ENCODE results near the gene MAST4.

Gene MAST4

DNA sequence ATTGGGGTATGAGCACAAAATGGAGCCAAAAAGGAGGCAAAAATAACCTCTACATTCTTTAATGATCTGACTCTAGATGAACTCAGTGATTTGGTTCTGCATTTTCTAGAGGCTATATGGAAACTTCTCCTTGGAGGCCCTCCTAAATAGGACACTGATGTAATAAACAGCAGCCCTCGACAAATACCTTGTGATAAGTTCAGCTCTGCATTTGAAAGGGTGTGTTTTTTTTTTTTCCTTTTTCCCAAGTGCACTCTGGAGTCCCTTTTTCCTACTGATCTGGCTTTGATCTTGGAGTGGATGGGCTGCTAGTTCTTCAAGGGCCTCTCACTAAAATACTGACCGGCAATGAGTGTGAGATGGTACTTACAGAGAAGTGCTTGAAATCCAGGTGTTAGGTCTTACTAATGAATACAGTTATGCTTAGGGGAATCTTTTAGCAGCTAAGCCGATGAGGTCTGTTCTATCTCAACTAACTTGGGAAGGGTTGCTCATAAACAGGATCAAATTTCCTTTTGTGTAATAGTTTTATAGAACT, 161.7 kb downstream of the MAST4 start:
- TF ChIP-seq SPI1 (IDR thresholded peaks at IDR 0.05; ENCODE audit: borderline replicate concordance, low read depth) (no peak), POLR2AphosphoS5 (IDR thresholded peaks at IDR 0.05; ENCODE audit: low read depth) (no peak), GABPA (IDR thresholded peaks at IDR 0.05; ENCODE audit: low read depth) (no peak)
- TF ChIP-seq, protein P1, sequence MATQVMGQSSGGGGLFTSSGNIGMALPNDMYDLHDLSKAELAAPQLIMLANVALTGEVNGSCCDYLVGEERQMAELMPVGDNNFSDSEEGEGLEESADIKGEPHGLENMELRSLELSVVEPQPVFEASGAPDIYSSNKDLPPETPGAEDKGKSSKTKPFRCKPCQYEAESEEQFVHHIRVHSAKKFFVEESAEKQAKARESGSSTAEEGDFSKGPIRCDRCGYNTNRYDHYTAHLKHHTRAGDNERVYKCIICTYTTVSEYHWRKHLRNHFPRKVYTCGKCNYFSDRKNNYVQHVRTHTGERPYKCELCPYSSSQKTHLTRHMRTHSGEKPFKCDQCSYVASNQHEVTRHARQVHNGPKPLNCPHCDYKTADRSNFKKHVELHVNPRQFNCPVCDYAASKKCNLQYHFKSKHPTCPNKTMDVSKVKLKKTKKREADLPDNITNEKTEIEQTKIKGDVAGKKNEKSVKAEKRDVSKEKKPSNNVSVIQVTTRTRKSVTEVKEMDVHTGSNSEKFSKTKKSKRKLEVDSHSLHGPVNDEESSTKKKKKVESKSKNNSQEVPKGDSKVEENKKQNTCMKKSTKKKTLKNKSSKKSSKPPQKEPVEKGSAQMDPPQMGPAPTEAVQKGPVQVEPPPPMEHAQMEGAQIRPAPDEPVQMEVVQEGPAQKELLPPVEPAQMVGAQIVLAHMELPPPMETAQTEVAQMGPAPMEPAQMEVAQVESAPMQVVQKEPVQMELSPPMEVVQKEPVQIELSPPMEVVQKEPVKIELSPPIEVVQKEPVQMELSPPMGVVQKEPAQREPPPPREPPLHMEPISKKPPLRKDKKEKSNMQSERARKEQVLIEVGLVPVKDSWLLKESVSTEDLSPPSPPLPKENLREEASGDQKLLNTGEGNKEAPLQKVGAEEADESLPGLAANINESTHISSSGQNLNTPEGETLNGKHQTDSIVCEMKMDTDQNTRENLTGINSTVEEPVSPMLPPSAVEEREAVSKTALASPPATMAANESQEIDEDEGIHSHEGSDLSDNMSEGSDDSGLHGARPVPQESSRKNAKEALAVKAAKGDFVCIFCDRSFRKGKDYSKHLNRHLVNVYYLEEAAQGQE (IDR thresholded peaks at IDR 0.05; ENCODE audit: insufficient replicate concordance, low read depth) = no peak
- TF ChIP-seq, protein P2, sequence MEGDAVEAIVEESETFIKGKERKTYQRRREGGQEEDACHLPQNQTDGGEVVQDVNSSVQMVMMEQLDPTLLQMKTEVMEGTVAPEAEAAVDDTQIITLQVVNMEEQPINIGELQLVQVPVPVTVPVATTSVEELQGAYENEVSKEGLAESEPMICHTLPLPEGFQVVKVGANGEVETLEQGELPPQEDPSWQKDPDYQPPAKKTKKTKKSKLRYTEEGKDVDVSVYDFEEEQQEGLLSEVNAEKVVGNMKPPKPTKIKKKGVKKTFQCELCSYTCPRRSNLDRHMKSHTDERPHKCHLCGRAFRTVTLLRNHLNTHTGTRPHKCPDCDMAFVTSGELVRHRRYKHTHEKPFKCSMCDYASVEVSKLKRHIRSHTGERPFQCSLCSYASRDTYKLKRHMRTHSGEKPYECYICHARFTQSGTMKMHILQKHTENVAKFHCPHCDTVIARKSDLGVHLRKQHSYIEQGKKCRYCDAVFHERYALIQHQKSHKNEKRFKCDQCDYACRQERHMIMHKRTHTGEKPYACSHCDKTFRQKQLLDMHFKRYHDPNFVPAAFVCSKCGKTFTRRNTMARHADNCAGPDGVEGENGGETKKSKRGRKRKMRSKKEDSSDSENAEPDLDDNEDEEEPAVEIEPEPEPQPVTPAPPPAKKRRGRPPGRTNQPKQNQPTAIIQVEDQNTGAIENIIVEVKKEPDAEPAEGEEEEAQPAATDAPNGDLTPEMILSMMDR (IDR thresholded peaks at IDR 0.05; ENCODE audit: insufficient read depth, low read length) = no peak
- H3K27me3 ChIP-seq (ENCODE audit: insufficient read depth, poor library complexity, severe bottlenecking) = no peaks in the 10 kb centered on the region
- DNase-seq (ENCODE audit: low read depth in 1 of 2, low spot score in 1 of 2) = no peak
- no peak overlapping the region for H3K27ac ChIP-seq (replicated peaks)
- no peak overlapping the region for H3K4me3 ChIP-seq (replicated peaks; ENCODE audit: insufficient read depth, low read length)

DNA sequence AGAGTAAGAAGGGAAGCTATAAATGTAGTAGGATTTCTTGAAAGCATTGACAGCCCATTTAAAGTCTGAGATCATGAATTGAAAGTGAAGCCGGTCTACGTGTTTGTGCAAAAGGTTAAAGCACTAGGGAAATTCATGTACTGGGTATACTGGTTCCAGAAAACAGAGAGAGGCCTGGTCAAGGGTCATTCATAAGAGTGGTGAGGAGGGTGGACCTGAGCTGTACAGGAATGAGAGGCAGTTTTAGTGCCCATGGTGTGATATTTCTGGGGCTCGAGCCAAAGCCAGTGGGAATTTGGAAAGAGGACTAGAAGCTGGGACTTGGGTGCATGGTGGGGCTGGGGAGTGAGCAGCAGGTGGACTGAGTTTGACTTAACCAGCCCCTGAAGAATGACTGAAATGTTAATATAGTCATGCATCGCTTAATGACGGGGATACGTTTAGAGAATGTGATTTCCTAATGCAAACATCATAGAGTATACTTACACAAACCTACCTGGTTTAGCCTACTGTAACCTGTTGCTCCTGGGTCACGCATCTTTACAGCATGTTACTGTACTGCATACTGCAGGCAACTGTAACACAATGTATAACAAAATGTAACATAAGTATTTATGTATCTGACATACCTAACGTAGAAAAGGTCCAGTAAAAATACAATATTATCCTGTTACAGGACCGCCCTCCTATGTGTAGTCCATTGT, 173.0 kb downstream of the MAST4 start:
- no peak overlapping the region for H3K27ac ChIP-seq (replicated peaks)
- H3K27me3 ChIP-seq (ENCODE audit: insufficient read depth, poor library complexity, severe bottlenecking) = no peaks in the 10 kb centered on the region
- no peak overlapping the region for H3K4me3 ChIP-seq (replicated peaks; ENCODE audit: insufficient read depth, low read length)
- no peak for DNase-seq (ENCODE audit: low read depth in 1 of 2, low spot score in 1 of 2)
- TF ChIP-seq SPI1 (IDR thresholded peaks at IDR 0.05; ENCODE audit: borderline replicate concordance, low read depth) (no peak), POLR2AphosphoS5 (IDR thresholded peaks at IDR 0.05; ENCODE audit: low read depth) (no peak), GABPA (IDR thresholded peaks at IDR 0.05; ENCODE audit: low read depth) (no peak)
- TF ChIP-seq, protein P1 (IDR thresholded peaks at IDR 0.05; ENCODE audit: insufficient replicate concordance, low read depth) = no peak
- TF ChIP-seq, protein P2 (IDR thresholded peaks at IDR 0.05; ENCODE audit: insufficient read depth, low read length) = no peak

DNA sequence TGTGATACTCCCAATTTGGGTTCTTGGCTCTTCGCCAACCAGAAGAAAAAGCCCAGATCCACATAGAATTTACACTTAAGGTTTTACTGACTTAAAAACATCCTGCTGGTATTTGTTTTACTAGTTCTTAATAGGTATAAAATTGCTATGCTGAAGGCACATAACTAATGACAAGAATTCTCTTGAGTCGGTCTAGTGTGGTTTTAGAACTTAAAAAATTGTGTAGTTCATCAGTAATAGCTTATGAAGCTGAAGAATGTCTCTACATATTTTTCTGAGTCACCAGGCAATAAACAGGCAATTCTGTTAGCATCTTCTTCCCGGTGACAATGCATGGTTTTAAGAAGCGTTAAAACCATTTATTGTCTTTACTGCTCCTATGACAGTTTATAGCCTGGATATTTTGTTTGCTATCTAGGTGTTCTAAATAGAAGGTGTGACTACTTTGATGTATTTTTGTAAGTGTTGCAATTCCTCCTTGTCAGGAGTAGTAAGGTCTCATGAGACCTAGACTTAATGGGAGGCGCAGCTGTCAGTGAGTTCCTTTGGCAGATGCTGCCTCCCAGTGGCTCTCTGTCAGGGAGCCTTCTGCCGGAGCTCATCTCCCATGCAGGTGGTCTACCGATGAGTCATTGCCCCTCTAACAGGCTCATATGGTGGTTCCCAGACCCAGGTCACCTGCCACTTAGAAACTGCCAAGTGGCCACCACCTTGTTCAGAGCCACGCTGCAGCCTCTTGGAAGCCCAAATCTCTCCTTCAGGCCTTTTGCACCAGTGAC, 173.8 kb downstream of the MAST4 start:
- Histone ChIP-seq H3K27me3 (ENCODE audit: insufficient read depth, poor library complexity, severe bottlenecking) (no peaks in the 10 kb centered on the region), H3K4me3 (replicated peaks; ENCODE audit: insufficient read depth, low read length) (no peak overlapping the region), H3K27ac (replicated peaks) (no peak overlapping the region)
- TF ChIP-seq GABPA (IDR thresholded peaks at IDR 0.05; ENCODE audit: low read depth) (no peak), SPI1 (IDR thresholded peaks at IDR 0.05; ENCODE audit: borderline replicate concordance, low read depth) (no peak), POLR2AphosphoS5 (IDR thresholded peaks at IDR 0.05; ENCODE audit: low read depth) (no peak)
- TF ChIP-seq, protein P1 (IDR thresholded peaks at IDR 0.05; ENCODE audit: insufficient replicate concordance, low read depth) = no peak
- TF ChIP-seq, protein P2 (IDR thresholded peaks at IDR 0.05; ENCODE audit: insufficient read depth, low read length) = no peak
- no peak for DNase-seq (ENCODE audit: low read depth in 1 of 2, low spot score in 1 of 2)
